Activated T-cell treated with anti-CD3 and anti-CD28 coated beads, Interleukin-2, amount 50 U/mL, for 1 hour (primary cell): ENCODE measurements around the gene MARVELD2.

Experiments used
- DNase-seq: peaks from one replicate; pipeline ENCODE4 v3.0.0-alpha.2; 2020

The MARVELD2 gene

DNA sequence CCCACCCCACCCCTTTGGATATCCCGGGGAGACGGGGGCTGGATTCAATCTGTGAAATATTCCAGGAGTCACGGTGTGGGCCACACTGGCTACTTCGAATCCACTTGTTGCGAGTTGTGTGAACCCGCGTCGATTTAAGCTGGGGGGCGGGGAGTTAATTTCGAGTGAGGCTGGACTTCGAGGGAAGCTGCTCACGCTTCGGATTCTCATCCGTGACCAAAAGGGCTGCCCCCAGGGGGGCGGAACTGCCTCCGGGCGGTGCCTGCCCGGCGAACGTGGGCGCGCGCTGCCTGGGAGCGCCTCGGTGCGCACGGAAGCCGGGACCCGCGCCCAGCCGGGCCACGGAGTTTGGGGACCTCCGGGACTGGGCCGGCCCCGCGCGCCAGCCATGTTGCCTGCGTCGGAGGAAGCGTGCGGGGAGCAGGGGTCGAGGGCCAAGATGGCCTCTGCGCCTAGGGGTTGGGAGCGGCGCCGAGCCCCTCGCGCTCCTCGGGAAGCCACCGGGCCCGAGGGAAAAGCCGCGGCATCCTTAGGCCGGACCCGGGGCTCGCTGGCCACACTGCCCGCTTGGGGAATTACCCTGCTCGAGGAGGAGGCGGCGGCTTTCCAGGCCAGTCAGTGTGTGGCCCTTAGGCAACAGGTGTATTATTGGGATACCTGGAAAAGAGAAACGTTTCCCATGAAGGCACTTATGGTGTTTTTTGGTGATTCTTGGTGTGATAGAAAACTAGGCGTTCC, 78.6 kb downstream of the MARVELD2 start:
- DNase-seq = no peak
